Measurements from ENCODE around the gene PDIA6.

Gene PDIA6

DNA sequence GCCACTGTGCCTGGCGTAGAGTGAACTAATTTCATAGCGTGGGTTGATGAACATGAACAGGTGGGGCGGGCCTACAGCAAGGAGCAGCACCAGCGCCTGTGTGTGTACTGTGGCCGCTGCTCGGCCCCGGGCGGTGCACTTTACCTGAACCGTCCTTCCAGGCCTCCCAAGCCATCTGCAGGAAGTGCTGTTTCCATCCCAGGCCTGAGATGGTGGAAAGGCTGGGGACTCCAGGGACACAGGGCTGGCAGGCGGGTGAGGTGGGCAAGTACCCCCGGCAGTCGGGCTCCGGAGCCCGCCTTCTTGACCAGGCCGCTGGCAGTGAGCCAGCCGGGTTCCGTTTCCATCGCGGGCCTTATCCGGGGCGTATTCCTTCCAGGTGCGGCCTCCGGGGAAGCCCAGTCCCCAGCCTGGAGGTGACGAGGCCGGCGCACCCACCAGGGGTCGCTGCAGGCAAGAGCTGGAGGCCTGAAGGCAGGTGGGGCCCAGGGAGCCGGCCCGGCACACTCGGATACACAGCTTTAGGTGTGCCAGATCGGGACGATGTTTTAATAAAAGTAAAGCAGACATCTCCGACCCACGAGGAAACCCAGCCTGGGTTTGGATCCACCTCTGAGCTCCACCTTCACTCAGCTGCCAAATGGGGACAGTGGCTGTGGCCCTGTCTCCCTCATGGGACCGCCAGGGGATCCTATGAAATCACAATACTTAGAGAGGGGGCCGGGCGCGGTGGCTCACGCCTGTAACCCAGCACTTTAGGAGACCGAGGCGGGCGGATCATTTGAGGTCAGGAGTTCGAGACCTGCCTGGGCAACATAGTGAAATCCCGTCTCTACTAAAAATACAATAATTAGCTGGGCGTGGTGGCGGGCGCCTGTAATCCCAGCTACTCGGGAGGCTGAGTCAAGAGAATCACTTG, 22.7 kb upstream of the PDIA6 start:
- TF ChIP-seq POLR2AphosphoS5 (IDR thresholded peaks at IDR 0.05; ENCODE audit: low read depth, low read length), result no peak
- no peak for TF ChIP-seq POU2F2 (IDR thresholded peaks at IDR 0.05; ENCODE audit: low read depth, low read length)
- no peak for TF ChIP-seq TAF1 (IDR thresholded peaks at IDR 0.05; ENCODE audit: low read depth, low read length)
- no peak for TF ChIP-seq POLR2A (IDR thresholded peaks at IDR 0.05; ENCODE audit: low read depth, low read length)
- no peak for TF ChIP-seq PAX5 (IDR thresholded peaks at IDR 0.05; ENCODE audit: insufficient read depth, low read length, severe bottlenecking)
- no peak for TF ChIP-seq SPI1 (IDR thresholded peaks at IDR 0.05; ENCODE audit: low read depth, low read length)
- DNase-seq (ENCODE audit: insufficient read length, low spot score) (peak; percentile 83), FAIRE-seq (peak; percentile 85)

- FAIRE-seq, result no peak
- no peak for DNase-seq (ENCODE audit: insufficient read length, low spot score)
- TF ChIP-seq TAF1 (IDR thresholded peaks at IDR 0.05; ENCODE audit: low read depth, low read length) (no peak), SPI1 (IDR thresholded peaks at IDR 0.05; ENCODE audit: low read depth, low read length) (no peak), POLR2AphosphoS5 (IDR thresholded peaks at IDR 0.05; ENCODE audit: low read depth, low read length) (no peak), POLR2A (IDR thresholded peaks at IDR 0.05; ENCODE audit: low read depth, low read length) (no peak), POU2F2 (IDR thresholded peaks at IDR 0.05; ENCODE audit: low read depth, low read length) (no peak), PAX5 (IDR thresholded peaks at IDR 0.05; ENCODE audit: insufficient read depth, low read length, severe bottlenecking) (no peak)
These were observed 21.6 kb upstream of the PDIA6 start for GRCh38 chr2:10834068-10834655.

DNA sequence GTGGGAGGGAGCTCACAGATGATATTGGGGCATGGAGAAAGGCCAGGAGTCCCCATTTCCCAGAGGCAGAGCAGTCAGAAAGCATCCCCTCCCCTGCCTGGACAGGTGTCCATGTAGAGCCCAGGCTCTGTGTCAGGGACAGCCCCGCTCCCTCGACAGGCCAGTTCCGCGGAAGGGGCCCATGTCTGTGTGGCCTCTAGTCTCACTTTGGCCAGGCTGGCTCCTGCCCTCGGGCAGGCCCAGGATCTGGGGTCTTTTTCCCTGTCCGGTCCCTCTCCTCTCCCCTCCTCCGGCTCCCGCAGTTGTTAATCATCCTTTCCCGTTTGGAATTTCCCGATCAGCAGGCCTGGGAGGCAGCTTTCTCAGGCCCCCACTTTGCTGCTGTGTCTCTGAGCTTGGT, 20.4 kb upstream of the PDIA6 start:
- TF ChIP-seq SPI1 (IDR thresholded peaks at IDR 0.05; ENCODE audit: low read depth, low read length), result no peak
- no peak for TF ChIP-seq POLR2A (IDR thresholded peaks at IDR 0.05; ENCODE audit: low read depth, low read length)
- FAIRE-seq (no peak), DNase-seq (ENCODE audit: insufficient read length, low spot score) (no peak)

DNA sequence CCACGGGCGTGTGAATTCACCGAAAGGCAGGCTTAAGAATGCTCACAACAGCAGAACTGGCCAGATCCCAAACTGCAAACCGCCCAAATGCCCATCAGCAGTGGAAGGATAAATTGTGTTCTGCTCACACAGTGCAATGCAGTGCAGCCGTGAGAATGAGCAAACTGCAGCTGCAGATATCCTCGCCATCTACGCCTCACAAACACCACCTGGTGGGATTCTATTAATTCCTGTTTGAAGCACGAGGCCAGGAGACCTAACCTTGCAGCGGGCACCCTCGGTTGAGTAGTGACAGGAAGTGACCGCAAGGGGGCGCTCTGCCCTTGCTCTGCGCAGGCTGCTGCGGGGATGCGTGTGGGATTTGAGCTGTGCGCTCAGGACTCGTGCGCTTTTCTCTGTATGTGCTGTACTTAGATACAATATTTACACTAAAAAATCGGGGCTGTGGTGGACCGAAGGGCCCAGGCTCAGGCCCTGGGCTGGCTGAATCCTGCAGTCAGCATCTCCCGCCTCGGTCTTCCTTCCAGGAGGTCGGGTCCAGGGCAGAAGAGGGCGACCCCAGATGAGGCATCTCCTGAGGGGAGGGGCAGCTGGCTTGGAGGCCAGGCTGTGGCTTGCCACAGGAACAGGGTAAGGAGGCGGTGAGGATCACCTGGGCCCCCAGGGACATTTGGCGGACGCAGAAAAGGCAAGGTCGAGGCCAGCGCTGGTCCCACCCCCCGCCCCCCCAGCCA, 19.8 kb upstream of the PDIA6 start:
- DNase-seq (ENCODE audit: insufficient read length, low spot score), result peak; percentile 88
- FAIRE-seq, result peak; percentile 96
- no peak for TF ChIP-seq PAX5 (IDR thresholded peaks at IDR 0.05; ENCODE audit: insufficient read depth, low read length, severe bottlenecking)
- TF ChIP-seq POLR2AphosphoS5 (IDR thresholded peaks at IDR 0.05; ENCODE audit: low read depth, low read length), result no peak
- no peak for TF ChIP-seq POLR2A (IDR thresholded peaks at IDR 0.05; ENCODE audit: low read depth, low read length)
- no peak for TF ChIP-seq TAF1 (IDR thresholded peaks at IDR 0.05; ENCODE audit: low read depth, low read length)
- TF ChIP-seq SPI1 (IDR thresholded peaks at IDR 0.05; ENCODE audit: low read depth, low read length), result no peak
- no peak for TF ChIP-seq POU2F2 (IDR thresholded peaks at IDR 0.05; ENCODE audit: low read depth, low read length)

- DNase-seq (ENCODE audit: insufficient read length, low spot score) (no peak), FAIRE-seq (no peak)
- TF ChIP-seq POLR2A (IDR thresholded peaks at IDR 0.05; ENCODE audit: low read depth, low read length) (no peak), PAX5 (IDR thresholded peaks at IDR 0.05; ENCODE audit: insufficient read depth, low read length, severe bottlenecking) (no peak), TAF1 (IDR thresholded peaks at IDR 0.05; ENCODE audit: low read depth, low read length) (no peak), SPI1 (IDR thresholded peaks at IDR 0.05; ENCODE audit: low read depth, low read length) (no peak), POLR2AphosphoS5 (IDR thresholded peaks at IDR 0.05; ENCODE audit: low read depth, low read length) (no peak)
These were observed 18.9 kb upstream of the PDIA6 start for GRCh38 chr2:10831400-10831985.

GRCh38 chr2:10830641-10831399, 18.2 kb upstream of the PDIA6 start:
- FAIRE-seq (no peak), DNase-seq (ENCODE audit: insufficient read length, low spot score) (no peak)
- TF ChIP-seq POU2F2 (IDR thresholded peaks at IDR 0.05; ENCODE audit: low read depth, low read length) (no peak), PAX5 (IDR thresholded peaks at IDR 0.05; ENCODE audit: insufficient read depth, low read length, severe bottlenecking) (no peak), POLR2AphosphoS5 (IDR thresholded peaks at IDR 0.05; ENCODE audit: low read depth, low read length) (no peak), TAF1 (IDR thresholded peaks at IDR 0.05; ENCODE audit: low read depth, low read length) (no peak), POLR2A (IDR thresholded peaks at IDR 0.05; ENCODE audit: low read depth, low read length) (no peak)

- TF ChIP-seq POU2F2 (IDR thresholded peaks at IDR 0.05; ENCODE audit: low read depth, low read length) (no peak), POLR2A (IDR thresholded peaks at IDR 0.05; ENCODE audit: low read depth, low read length) (no peak)
- FAIRE-seq (no peak), DNase-seq (ENCODE audit: insufficient read length, low spot score) (no peak)
These were observed 17.6 kb upstream of the PDIA6 start for GRCh38 chr2:10830203-10830602.

GRCh38 chr2:10829299-10829698, 16.7 kb upstream of the PDIA6 start:
- TF ChIP-seq TAF1 (IDR thresholded peaks at IDR 0.05; ENCODE audit: low read depth, low read length) (no peak), POU2F2 (IDR thresholded peaks at IDR 0.05; ENCODE audit: low read depth, low read length) (no peak), POLR2AphosphoS5 (IDR thresholded peaks at IDR 0.05; ENCODE audit: low read depth, low read length) (no peak), POLR2A (IDR thresholded peaks at IDR 0.05; ENCODE audit: low read depth, low read length) (no peak), PAX5 (IDR thresholded peaks at IDR 0.05; ENCODE audit: insufficient read depth, low read length, severe bottlenecking) (no peak), SPI1 (IDR thresholded peaks at IDR 0.05; ENCODE audit: low read depth, low read length) (no peak)
- no peak for FAIRE-seq
- DNase-seq (ENCODE audit: insufficient read length, low spot score), result no peak

GRCh38 chr2:10828346-10828745, 15.8 kb upstream of the PDIA6 start:
- TF ChIP-seq POLR2A (IDR thresholded peaks at IDR 0.05; ENCODE audit: low read depth, low read length) (no peak), POLR2AphosphoS5 (IDR thresholded peaks at IDR 0.05; ENCODE audit: low read depth, low read length) (no peak), PAX5 (IDR thresholded peaks at IDR 0.05; ENCODE audit: insufficient read depth, low read length, severe bottlenecking) (no peak), TAF1 (IDR thresholded peaks at IDR 0.05; ENCODE audit: low read depth, low read length) (no peak), POU2F2 (IDR thresholded peaks at IDR 0.05; ENCODE audit: low read depth, low read length) (no peak), SPI1 (IDR thresholded peaks at IDR 0.05; ENCODE audit: low read depth, low read length) (no peak)
- no peak for FAIRE-seq
- no peak for DNase-seq (ENCODE audit: insufficient read length, low spot score)

All from GM12891 (cell line).